HG02759 (cell line): Measurements from ENCODE around the gene ARMH2.
A peak's percentile ranks its signal among the peaks of the same experiment; 100 is the strongest.

Experiments
- ATAC-seq: cut with Tn5 transposase; IDR thresholded peaks from one replicate; pipeline ENCODE4 v1.9.1; 2021; ENCODE audit warnings: mild to moderate bottlenecking, moderate library complexity; ENCODE audit not compliant: unreplicated experiment

ARMH2 gene

DNA sequence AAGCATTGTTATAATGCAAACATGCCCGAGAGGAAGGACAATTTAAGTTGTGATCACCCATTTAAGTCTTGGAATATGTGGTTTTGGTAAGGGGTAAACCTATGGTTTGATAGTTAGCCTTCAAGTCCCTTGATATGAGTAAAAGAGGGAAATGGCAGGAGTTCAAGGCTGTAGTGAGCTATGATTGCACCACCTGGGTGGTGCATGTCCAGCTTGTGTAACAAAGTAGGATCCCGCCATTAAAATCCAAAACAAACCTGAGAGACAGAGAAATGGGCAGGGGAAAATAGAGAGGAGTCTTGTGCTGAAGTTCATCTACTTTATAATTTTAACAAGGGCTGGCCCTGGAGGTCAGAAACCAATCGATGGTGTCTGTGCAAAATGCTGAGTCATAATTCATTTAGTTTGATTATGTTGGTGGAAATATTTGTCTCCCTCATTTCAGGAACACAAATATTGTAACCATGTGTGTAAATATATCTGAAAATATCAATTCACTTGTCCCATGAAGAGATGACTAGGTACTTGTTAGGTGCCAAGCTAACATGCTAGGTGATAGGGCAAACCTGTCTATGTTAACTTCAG lies 23.2 kb upstream of the ARMH2 start:
- ATAC-seq = no peak

GRCh38 chr6:24818346-24818745 lies 19.6 kb upstream of the ARMH2 start:
- no peak for ATAC-seq

GRCh38 chr6:24809728-24810127 lies 11.0 kb upstream of the ARMH2 start:
- ATAC-seq = no peak

DNA sequence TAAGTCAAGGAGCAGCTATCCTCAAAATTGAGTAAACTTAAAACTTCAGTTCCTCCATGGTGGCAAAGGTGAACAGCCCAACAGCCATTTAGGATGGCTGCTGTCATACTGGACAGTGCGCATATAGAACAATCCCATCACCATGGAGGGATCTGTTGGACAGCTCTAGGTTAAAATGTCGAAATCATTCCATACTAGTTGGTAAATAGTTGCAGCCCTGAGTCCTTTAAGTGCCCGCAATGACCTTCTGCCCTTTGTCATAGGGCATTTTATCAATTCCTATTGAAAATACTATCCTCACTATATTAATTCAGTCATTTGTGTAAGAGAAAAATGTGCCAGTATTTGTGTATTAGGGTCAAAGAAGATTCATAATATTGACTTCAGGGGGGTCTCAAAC lies 8.9 kb upstream of the ARMH2 start:
- ATAC-seq = no peak

DNA sequence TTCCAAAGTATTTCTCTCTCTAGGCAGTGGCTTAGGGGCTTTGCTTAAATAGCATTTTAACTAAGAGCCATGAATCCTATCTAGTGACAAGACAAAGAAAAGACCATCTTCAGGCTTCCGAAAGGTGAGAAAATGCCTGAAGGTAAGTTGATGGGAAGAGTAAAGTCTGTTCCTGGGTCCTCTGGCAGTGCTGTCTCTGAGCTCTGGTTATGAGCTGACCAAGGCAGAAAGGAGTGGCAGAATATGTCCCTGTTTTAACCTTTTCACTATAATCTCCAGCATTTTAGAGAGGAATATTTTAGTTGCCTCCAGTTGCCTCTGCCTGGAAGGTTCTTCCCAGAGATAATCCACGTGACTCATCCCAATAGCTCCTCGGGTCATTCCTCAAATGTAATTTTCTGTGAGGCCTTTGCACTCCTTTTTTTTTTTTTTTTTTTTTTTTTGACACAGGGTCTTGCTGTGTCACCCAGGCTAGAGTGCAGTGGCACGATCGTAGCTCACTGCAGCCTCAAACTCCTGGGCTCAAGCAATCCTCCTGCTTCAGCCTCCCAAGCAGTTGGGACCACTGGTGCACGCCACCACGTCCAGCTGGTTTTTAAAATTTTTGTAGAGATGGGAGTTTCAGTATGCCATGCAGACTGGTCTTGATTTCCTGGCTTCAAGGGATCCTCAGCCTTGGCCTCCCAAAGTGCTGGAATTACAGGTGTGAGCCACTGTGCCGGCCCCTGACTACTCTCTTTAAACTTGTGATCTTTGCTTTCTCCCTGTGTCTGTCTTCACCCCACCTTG lies 3.7 kb upstream of the ARMH2 start:
- no peak for ATAC-seq

- no peak for ATAC-seq
Measured at GRCh38 chr6:24799541-24799915, 811 bp upstream of the ARMH2 start.

DNA sequence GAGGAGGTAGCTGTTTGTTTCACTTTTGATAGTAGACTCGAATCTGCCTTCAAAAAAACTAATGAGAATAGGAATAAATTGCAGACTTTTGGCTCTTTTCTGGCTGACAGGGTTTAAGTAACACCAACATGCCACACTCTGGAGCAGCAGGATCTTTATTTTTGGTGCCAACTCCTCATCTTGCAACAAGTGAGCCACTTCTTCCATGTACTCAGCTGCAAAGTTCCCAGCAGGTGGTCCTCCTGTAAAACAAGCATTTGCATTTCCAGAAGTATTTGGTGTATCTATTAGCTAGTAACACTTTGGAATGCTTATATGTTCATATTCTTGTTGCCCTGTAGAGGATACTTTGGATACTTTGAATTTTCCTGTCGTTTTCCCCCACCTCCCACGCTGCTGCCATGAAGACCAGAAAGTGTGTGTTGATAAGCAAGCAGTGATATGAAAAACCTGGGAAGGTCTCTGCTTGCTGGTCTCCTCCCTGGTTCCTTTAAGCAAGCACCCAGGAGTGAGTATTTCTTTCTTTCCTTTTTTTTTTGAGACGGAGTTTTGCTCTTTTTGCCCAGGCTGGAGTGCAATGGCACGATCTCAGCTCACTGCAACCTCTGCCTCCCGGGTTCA lies 1.0 kb downstream of the ARMH2 start:
- ATAC-seq = no peak

- ATAC-seq = no peak
Measured at GRCh38 chr6:24796616-24797290, 2.0 kb downstream of the ARMH2 start.

- ATAC-seq = no peak
Measured at GRCh38 chr6:24795106-24795505, 3.6 kb downstream of the ARMH2 start.

DNA sequence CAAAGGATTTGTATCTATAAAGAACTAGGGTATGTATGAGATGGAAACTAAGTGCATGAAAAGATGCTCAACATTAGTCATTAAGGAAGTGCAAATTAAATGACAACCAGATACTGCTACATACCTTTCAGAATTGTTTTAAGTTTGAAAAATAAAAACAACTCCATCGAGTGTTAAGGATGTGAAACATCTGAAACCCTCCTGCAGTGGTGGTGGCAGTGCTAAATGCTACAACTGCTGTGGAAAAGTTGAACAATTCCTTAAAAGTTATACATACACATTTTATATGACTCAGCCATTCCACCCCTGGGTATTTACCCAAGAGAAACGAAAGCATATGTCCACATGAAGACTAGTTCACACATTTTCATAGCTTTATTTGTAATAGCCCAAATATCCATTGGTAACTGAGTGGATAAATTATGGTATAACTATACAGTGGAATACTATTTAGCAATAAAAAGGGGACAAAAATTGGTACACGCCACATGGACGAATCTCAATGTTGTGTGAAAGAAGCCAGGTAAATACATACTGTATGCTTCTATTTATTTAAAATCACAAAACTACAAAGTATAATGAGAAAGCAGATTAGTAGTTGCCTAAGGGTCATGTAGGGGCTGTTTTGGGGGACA lies 10.6 kb downstream of the ARMH2 start:
- no peak for ATAC-seq

- ATAC-seq = no peak
Measured at GRCh38 chr6:24780206-24780605, 18.5 kb downstream of the ARMH2 start.

- no peak for ATAC-seq
Measured at GRCh38 chr6:24779416-24780016, 19.2 kb downstream of the ARMH2 start.

- no peak for ATAC-seq
Measured at GRCh38 chr6:24778878-24779277, 19.8 kb downstream of the ARMH2 start.

GRCh38 chr6:24778121-24778520 lies 20.6 kb downstream of the ARMH2 start:
- ATAC-seq = no peak

GRCh38 chr6:24777227-24777626 lies 21.5 kb downstream of the ARMH2 start:
- no peak for ATAC-seq

- ATAC-seq = peak; percentile 11
Measured at GRCh38 chr6:24775520-24776058, 23.1 kb downstream of the ARMH2 start.

DNA sequence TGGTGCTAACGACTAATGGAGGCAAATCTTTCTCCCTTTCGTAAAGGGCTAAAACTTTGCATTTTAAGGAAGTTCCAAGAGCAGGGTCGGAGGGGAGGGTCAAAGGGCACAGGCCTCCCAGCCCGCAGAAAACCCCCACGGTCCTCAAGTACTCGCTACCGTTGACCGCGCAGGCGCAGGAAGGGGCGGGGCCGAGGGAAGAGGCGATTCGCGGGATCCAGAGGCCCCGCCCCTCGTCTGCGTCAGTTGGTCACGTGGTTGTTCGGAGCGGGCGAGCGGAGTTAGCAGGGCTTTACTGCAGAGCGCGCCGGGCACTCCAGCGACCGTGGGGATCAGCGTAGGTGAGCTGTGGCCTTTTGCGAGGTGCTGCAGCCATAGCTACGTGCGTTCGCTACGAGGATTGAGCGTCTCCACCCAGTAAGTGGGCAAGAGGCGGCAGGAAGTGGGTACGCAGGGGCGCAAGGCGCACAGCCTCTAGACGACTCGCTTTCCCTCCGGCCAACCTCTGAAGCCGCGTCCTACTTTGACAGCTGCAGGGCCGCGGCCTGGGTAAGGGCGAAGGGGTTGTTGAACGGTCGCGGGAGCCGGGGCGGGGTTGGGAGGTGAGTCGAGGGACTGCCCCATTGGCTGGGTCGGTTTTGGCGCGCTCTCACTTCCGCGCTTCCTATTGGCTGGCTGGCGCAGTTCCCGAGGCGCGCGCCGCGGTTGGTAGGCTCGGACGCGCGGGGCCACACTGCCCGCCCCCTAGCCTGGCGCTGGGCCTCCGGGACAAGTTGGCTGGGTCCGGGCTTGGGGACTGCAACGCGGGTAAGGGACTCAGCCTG lies 23.8 kb downstream of the ARMH2 start, which contains the start of gene GMNN:
TSS of gene GMNN (plus strand) at position 242 of the 824 bp plus-strand sequence. CDS start 2,310 bp downstream, outside the sequence.
- ATAC-seq = peak; percentile 94

- ATAC-seq = no peak
Measured at GRCh38 chr6:24768361-24768760, 30.4 kb downstream of the ARMH2 start.

- no peak for ATAC-seq
Measured at GRCh38 chr6:24766680-24767462, 31.8 kb downstream of the ARMH2 start.
